Ishikawa (cell line): Measurements from ENCODE around the gene CD53.

ENCODE experiments used
- CEBPB ChIP-seq: IDR thresholded peaks from 2 replicates; pipeline ENCODE4 v1.6.1; 2012
- CREB1 ChIP-seq: IDR thresholded peaks from 2 replicates; pipeline ENCODE4 v1.6.1; 2012; ENCODE audit warnings: low read depth
- EGR1 ChIP-seq: IDR thresholded peaks from 2 replicates; pipeline ENCODE4 v1.6.1; 2012
- EP300 ChIP-seq: IDR thresholded peaks from 2 replicates; pipeline ENCODE4 v1.6.1; 2012; ENCODE audit warnings: borderline replicate concordance
- FOXM1 ChIP-seq: IDR thresholded peaks from 2 replicates; pipeline ENCODE4 v1.6.1; 2012; ENCODE audit warnings: low read depth, borderline replicate concordance
- MAX ChIP-seq: IDR thresholded peaks from 2 replicates; pipeline ENCODE4 v1.6.1; 2012
- NFIC ChIP-seq: IDR thresholded peaks from 2 replicates; pipeline ENCODE4 v1.6.1; 2012
- RAD21 ChIP-seq: IDR thresholded peaks from 2 replicates; pipeline ENCODE4 v1.6.1; 2012; ENCODE audit warnings: low read depth
- TAF1 ChIP-seq: IDR thresholded peaks from 2 replicates; pipeline ENCODE4 v1.6.1; 2012; ENCODE audit warnings: low read depth, mild to moderate bottlenecking
- TCF12 ChIP-seq: IDR thresholded peaks from 2 replicates; pipeline ENCODE4 v1.6.1; 2012; ENCODE audit warnings: low read depth
- TEAD4 ChIP-seq: IDR thresholded peaks from 2 replicates; pipeline ENCODE4 v1.6.1; 2012
- YY1 ChIP-seq: IDR thresholded peaks from 2 replicates; pipeline ENCODE4 v1.6.1; 2012; ENCODE audit warnings: low read depth
- ZBTB7A ChIP-seq: IDR thresholded peaks from 2 replicates; pipeline ENCODE4 v1.6.1; 2012; ENCODE audit warnings: low read depth
- TF ChIP-seq, protein P1 (sequence below): IDR thresholded peaks from 2 replicates; pipeline ENCODE4 v1.6.1; 2012
- TF ChIP-seq, protein P2 (sequence below): IDR thresholded peaks from 2 replicates; pipeline ENCODE4 v1.6.1; 2012; ENCODE audit warnings: low read depth, mild to moderate bottlenecking

CD53 gene

DNA sequence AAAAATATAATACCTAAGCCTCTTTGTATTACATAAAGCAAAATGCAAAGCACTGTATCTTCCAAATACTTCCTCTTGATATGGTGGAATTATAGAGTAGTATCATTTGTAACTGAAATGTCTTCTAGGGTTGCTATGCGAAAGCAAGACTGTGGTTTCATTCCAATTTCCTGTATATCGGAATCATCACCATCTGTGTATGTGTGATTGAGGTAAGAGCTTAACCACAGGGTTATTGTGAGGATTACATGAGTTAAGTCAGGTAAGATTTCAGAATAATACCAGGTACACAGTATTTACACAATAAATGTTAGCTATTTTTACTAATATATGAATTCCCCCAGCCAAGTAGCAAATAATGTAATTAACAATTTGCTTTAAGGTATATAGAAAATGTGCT, 24.7 kb downstream of the CD53 start:
- TF ChIP-seq YY1: no peak
- no peak for TF ChIP-seq MAX

DNA sequence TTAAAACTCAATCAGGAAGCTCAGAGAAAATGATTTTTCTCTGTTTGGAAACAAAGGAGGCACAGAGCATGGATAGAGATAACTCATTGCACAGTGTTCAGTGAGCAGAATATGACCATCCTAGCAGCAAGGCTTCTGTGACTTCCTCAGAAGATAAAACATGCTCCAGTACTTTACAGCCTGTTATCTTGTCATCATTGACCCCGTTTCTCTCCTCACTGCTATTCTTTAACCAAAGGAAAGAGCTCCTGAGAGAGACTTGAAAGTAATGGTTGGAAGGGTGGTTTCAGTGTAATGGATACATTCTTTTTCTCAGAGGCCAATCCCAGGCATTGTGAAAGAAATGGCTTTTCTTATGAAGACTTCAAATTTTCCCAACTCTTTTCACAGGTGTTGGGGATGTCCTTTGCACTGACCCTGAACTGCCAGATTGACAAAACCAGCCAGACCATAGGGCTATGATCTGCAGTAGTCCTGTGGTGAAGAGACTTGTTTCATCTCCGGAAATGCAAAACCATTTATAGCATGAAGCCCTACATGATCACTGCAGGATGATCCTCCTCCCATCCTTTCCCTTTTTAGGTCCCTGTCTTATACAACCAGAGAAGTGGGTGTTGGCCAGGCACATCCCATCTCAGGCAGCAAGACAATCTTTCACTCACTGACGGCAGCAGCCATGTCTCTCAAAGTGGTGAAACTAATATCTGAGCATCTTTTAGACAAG, 25.9 kb downstream of the CD53 start:
- TF ChIP-seq CEBPB: no peak
- no peak for TF ChIP-seq MAX
- no peak for TF ChIP-seq CREB1
- no peak for TF ChIP-seq NFIC
- no peak for TF ChIP-seq EGR1
- no peak for TF ChIP-seq TCF12
- TF ChIP-seq, protein P1, sequence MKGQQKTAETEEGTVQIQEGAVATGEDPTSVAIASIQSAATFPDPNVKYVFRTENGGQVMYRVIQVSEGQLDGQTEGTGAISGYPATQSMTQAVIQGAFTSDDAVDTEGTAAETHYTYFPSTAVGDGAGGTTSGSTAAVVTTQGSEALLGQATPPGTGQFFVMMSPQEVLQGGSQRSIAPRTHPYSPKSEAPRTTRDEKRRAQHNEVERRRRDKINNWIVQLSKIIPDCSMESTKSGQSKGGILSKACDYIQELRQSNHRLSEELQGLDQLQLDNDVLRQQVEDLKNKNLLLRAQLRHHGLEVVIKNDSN: no peak

GRCh38 chr1:110899458-110899843, 26.5 kb downstream of the CD53 start:
- TF ChIP-seq EP300: no peak
- TF ChIP-seq, protein P1: no peak
- no peak for TF ChIP-seq MAX
- no peak for TF ChIP-seq EGR1
- no peak for TF ChIP-seq ZBTB7A
- TF ChIP-seq TCF12: no peak
- no peak for TF ChIP-seq TEAD4
- TF ChIP-seq TAF1: no peak
- TF ChIP-seq RAD21: no peak
- no peak for TF ChIP-seq FOXM1
- TF ChIP-seq CEBPB: no peak
- TF ChIP-seq, protein P2, sequence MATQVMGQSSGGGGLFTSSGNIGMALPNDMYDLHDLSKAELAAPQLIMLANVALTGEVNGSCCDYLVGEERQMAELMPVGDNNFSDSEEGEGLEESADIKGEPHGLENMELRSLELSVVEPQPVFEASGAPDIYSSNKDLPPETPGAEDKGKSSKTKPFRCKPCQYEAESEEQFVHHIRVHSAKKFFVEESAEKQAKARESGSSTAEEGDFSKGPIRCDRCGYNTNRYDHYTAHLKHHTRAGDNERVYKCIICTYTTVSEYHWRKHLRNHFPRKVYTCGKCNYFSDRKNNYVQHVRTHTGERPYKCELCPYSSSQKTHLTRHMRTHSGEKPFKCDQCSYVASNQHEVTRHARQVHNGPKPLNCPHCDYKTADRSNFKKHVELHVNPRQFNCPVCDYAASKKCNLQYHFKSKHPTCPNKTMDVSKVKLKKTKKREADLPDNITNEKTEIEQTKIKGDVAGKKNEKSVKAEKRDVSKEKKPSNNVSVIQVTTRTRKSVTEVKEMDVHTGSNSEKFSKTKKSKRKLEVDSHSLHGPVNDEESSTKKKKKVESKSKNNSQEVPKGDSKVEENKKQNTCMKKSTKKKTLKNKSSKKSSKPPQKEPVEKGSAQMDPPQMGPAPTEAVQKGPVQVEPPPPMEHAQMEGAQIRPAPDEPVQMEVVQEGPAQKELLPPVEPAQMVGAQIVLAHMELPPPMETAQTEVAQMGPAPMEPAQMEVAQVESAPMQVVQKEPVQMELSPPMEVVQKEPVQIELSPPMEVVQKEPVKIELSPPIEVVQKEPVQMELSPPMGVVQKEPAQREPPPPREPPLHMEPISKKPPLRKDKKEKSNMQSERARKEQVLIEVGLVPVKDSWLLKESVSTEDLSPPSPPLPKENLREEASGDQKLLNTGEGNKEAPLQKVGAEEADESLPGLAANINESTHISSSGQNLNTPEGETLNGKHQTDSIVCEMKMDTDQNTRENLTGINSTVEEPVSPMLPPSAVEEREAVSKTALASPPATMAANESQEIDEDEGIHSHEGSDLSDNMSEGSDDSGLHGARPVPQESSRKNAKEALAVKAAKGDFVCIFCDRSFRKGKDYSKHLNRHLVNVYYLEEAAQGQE: no peak
- TF ChIP-seq NFIC: no peak
- no peak for TF ChIP-seq CREB1
- TF ChIP-seq YY1: no peak

DNA sequence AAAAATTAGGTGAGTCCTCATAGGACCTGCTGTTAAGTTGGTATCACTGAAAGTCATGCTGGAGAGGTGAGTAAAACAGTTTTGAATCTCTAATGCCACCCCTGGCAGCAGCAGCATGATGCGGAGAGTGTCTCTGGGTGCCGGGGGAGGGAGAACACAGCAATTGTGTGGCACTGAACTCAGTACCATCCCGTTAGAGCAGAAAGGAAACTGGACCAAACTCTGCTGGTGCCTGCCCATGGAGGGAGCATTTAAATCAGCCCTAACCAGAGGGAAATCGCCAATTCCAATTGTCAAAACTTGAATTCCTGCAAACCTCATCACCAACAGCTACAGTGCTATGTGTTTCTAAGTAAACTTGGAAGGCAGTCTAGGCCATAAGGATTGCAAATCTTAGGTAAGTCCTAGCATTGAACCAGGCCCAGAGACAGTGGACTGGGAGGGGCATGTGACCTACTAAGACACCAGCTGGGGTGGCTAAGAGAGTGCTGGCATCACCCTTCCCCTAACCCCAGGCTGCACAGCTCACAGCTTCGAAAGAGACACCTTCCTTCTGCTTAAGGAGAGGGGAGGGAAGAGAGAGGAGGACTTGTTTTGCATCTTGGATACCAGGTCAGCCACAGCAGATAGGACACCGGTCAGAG, 30.0 kb downstream of the CD53 start:
- TF ChIP-seq CEBPB: no peak
- TF ChIP-seq MAX: no peak
- TF ChIP-seq EGR1: no peak
- TF ChIP-seq EP300: no peak
- no peak for TF ChIP-seq FOXM1
- no peak for TF ChIP-seq TAF1
- TF ChIP-seq TCF12: no peak
- no peak for TF ChIP-seq TEAD4
- TF ChIP-seq ZBTB7A: no peak
- no peak for TF ChIP-seq YY1
- TF ChIP-seq, protein P2: no peak
- no peak for TF ChIP-seq CREB1
- no peak for TF ChIP-seq NFIC
- TF ChIP-seq, protein P1: no peak
- no peak for TF ChIP-seq RAD21

GRCh38 chr1:110903853-110904500, 31.0 kb downstream of the CD53 start:
- TF ChIP-seq EGR1 (no peak), MAX (no peak), NFIC (no peak), TCF12 (no peak), CEBPB (no peak)
- TF ChIP-seq, protein P2: no peak
